ENCODE measurements around the gene ALDH18A1.

GRCh38 chr10:95562341-95562965 lies 94.1 kb downstream of the ALDH18A1 start:
- TF ChIP-seq MAZ (IDR thresholded peaks at IDR 0.05; ENCODE audit: borderline replicate concordance, low read depth, low read length) (no peak), CTCF (IDR thresholded peaks at IDR 0.05) (no peak), POLR2A (IDR thresholded peaks at IDR 0.05; ENCODE audit: low read length) (no peak), POLR2AphosphoS2 (conservative IDR thresholded peaks at IDR 0.05; ENCODE audit: low read length) (no peak), MAFK (IDR thresholded peaks at IDR 0.05; ENCODE audit: partially characterized antibody) (no peak), CEBPB (IDR thresholded peaks at IDR 0.05) (no peak), KDM1A (IDR thresholded peaks at IDR 0.05; ENCODE audit: low read depth) (no peak), EP300 (IDR thresholded peaks at IDR 0.05) (no peak), MAX (IDR thresholded peaks at IDR 0.05) (no peak), REST (IDR thresholded peaks at IDR 0.05) (no peak), CHD4 (IDR thresholded peaks at IDR 0.05; ENCODE audit: borderline replicate concordance) (no peak), RAD21 (conservative IDR thresholded peaks at IDR 0.05 in 1 of 2, IDR thresholded peaks at IDR 0.05 in 1 of 2) (no peak)
